ENCODE results near the gene GPD1L.

Gene GPD1L

DNA sequence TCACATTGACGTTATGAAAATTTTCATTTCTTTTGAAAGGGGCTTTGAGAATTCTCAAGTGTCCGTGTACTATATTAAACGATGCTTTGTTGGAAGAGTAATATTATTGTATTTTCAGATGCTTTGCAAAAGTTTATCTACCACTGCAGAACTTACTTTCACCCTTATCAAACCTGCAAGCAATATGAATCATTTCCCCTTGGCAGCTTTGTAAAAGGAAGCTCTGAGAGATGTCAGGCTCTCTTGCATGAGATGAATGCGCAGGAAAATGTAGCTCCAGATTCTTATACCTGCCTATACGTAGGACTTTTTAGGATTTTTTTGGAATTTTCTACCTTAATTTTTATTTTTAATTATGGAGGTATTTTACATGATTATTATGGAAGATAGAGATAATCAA lies 34.5 kb downstream of the GPD1L start:
- DNase-seq: no peak

DNA sequence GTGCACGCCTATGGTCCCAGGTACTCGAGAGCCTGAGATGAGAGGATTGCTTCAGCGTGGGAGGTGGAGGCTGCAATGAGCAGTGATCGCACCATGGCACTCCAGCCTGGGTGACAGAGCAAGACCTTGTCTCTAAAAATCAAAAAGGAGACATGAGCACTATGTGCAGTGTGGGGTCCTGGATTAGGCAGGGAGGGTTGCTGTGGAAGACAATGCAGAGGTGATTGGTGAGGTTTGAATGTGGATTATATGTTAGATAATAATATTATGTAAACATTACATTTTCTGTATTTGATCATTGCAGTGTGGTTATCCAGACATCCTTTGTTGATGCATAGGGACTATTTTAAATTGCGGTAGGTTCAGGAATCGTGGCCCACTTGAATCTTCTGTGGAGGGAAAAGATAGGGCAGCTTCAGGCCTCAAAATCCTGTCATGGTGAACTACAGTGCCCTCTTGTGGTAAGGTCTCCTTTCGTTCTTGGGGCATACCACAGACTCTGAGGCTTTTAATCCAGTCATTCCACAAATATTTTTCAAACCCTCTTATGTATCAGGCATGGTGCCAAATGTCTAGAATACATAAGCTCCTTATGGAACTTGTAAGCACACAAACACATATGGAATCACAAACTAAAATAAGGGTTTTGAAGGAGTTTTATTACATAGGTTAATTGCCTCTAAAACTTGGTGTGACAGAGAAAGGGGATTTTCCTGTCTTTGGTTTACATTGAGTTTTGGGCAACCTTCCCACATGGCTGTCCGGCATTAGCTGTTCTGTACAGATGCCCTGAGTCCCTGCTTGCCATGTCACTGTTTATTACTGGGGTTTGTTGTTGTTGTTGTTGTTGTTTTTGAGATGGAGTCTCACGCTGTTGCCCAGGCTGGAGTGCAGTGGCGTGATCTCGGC lies 37.7 kb downstream of the GPD1L start:
- DNase-seq: no peak

DNA sequence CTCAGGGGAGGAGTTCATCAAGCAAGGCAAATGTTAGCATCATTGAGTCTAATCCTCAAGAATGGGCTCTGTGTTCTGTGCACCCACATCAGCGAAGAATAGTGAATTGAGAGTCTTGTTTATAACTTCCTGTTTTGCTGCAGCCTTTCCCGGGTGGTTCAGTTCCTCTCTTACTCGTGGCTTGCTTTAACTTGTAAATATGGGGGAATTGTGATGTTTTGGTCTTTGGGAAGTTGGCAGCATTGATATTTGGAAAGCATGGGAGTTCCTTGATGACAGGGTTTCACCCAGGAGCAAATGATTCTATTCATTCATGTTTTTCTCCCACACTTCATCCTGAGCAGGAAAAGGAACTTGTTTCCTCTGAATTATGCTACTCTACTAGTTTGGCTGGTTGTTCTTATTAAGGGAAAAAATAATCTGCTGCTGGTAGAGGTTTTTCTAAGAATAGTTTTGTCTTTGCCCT lies 40.4 kb downstream of the GPD1L start:
- DNase-seq: no peak

- no peak for DNase-seq
Observed at GRCh38 chr3:32147509-32147908, 41.1 kb downstream of the GPD1L start.

GRCh38 chr3:32147933-32148332 lies 41.5 kb downstream of the GPD1L start:
- DNase-seq: no peak

DNA sequence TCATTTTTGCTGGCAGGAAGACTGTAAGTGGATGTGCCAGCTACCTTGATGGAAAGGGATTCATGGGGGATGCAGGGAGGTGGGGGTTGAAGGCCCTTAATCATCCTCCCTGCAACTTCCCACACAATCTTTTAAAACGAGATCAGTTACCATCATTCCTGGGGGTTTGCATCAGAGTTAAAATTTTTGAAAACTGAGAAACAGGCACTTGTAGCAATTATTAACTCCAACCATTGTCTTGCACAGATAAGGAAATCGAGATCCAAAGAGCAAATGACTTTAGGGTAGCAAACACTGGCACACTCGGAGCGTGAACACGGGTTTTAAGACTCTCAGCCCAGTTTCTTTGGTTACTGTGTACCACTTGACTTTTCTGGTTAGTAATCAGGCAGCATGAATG lies 41.9 kb downstream of the GPD1L start:
- DNase-seq: no peak

GRCh38 chr3:32153414-32154204 lies 47.2 kb downstream of the GPD1L start:
- no peak for DNase-seq

- no peak for DNase-seq
Observed at GRCh38 chr3:32154205-32154579, 47.8 kb downstream of the GPD1L start.

DNA sequence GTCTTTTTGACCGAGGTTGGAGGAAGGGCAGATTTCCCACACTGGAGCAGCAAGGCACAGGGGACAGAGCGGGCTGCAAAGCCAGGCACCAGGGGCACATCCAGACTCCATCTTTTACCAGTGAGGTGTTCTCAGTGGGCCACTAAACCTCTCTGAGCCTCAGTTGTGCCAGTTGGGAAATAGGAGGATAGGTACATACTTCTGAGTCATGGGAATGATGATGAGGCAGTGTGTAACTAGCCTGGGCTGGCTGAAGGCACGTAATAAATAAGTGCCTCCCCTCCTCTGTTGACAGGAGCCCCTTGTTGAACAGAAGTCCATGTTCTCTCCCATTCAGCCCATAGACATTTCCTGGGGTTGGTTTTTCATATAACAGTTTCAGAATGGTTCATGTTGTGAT lies 48.7 kb downstream of the GPD1L start:
- DNase-seq: no peak

DNA sequence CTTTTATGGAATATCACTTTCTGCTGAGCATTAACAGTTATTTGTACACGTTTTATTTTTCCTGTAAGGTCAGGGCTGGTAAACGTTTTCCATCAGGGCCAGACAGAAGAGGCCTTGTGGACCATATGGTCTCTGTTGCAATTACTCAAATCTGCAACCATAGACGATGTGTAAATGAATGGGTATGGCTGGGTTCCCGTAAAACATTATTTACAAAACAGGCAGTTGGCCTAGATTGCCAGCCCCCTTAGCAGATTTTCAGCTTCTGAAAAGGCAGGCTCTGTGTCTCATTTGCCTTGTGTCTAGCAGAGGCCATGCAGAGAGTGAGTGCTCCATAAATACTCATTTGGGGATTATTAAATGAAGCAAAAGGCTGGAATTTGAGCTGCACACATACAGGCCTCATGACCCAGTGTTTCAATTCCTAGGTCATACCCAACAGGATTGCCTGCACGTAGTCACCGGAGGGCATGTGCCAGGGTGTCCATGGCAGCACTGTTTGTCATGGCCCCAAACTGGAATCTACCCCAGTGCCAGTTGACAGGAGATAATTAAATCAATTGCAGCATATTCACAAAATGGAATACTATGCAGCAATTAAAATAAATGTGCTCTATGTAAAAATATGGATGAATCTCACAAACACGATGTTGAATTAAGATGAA lies 51.3 kb downstream of the GPD1L start:
- no peak for DNase-seq

GRCh38 chr3:32160706-32161214 lies 54.3 kb downstream of the GPD1L start:
- no peak for DNase-seq

- DNase-seq: no peak
Observed at GRCh38 chr3:32165442-32165841, 59.0 kb downstream of the GPD1L start.

DNA sequence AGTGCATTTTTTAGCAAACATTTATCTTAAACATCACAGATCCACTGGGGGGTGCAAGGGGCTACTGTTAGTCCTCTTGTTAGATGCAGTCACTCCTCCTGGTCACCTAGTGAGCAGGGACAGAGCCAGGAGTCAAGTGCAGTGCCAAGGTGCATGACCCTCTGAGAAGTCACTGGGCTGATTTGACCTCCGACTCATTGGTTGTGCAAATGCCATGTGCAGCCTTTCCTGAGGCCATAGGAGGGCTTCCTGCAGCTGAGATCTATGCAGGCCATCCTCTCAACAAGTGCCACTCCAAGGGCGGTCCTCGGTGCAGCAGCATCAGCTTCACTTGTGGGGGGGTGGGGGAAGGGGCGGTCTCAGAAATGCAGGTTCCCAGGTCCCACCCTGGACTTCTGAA lies 60.2 kb downstream of the GPD1L start:
- DNase-seq: no peak

GRCh38 chr3:32172420-32172819 lies 66.0 kb downstream of the GPD1L start:
- no peak for DNase-seq

- DNase-seq: no peak
Observed at GRCh38 chr3:32175607-32176197, 69.3 kb downstream of the GPD1L start.

- no peak for DNase-seq
Observed at GRCh38 chr3:32176989-32177701, 70.7 kb downstream of the GPD1L start.

DNA sequence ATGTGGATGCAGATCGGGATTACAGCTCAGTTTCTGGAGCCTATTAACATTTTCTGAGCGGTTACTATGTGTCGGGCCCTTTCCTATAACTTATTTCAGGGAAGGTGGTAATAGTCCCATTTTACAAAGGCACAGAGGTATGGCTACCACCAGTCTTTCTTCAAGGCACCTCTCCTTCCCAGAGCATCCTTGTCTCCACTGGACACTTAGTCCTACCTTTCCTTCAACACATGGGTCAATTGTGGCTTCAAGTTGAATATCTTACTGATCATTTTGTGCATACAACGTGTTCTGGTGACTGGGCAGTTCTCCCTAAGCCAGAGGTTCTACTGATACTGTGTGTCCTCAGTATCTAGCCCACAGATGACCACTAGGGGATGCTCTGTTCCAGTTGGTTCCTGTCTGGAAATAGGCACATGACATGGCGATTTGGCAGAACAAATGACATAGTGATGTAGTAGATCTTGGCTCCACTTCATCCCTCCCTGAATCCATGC lies 71.3 kb downstream of the GPD1L start:
- DNase-seq: no peak

DNA sequence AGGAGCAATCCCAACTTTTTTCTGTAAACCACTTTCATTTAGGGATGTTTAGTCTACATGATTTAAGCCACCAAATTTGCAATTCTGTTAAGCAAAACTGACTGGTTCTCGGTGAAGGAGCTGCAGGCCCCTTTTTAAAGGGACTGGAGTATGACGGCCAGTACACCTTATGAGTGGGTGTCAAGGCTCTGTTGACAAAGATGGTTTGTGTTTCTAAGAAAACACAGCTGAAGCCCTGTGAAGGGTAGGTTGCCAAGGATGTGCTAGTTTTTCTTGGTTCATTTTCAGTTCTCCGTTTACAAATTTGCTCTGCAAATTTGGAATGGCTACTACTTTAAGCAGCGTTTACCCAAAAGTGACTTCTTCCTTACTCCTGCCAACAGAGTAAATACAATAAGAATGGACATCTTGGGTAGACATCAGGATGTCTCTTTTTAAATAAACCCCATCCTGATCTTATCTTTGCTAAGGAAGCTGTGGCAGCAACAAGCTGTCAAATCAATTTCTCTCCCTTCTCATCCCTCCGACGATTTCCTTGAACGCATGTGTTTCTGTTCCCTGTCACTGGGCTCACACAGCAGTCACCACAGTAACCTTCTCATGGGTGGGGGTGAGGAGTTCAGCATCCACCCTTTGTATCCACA lies 73.8 kb downstream of the GPD1L start:
- DNase-seq: no peak

GRCh38 chr3:32181365-32181764 lies 74.9 kb downstream of the GPD1L start:
- DNase-seq: no peak

DNA sequence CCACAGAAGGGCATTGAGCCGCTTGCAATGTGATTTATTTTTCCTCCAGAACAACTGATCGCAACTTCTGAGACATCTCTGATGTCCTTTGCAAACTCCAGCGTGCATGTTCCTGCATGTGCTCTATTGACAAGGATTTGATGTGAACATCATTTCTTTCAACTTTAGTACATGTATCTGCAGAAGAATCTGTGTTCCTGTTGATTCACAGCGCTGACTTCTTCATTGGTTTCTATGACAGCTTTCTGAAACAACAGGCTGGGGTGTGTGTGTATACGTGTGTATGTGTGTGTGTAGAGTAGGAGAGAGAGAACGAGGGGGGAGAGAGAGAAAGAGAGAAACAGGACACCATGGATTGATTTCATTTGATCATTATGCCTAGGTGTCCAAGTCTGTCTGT lies 75.4 kb downstream of the GPD1L start:
- no peak for DNase-seq

GRCh38 chr3:32184187-32184730 lies 77.8 kb downstream of the GPD1L start:
- DNase-seq: no peak

Measured in NCI-H2171 (cell line).